ENCODE results near the gene STX3.
A peak's percentile ranks its signal among the peaks of the same experiment; 100 is the strongest.

GRCh38 chr11:59810189-59810910 lies 55.2 kb downstream of the STX3 start, which contains the start of gene MRPL16:
- TF ChIP-seq POLR2A (IDR thresholded peaks at IDR 0.05) (peak in 2 of 3 donors; percentile 23 to 42), CTCF (IDR thresholded peaks at IDR 0.05 in 8 of 11, conservative IDR thresholded peaks at IDR 0.05 in 3 of 11) (peak in 8 of 11 experiments; percentile 7 to 43 (median 31)), POLR2AphosphoS5 (IDR thresholded peaks at IDR 0.05) (peak; percentile 86 to 91 (median 88))

All from spleen (tissue), 7 donors.